Uterus (tissue), 2 donors: ENCODE data around the gene PTK7.

Experiments used
- CTCF ChIP-seq, 4 experiments: fragments of 200-600 bp in 2 of 4; fragments of 450-650 bp in 2 of 4; sonication (generic) in 2 of 4; IDR thresholded peaks; one replicate each; pipeline ENCODE4 v1.5.1; 2016 to 2019; ENCODE audit warnings: antibody characterized with exemption in 4 of 4, mild to moderate bottlenecking in 2 of 4, moderate library complexity in 1 of 4
- POLR2A ChIP-seq, 2 donors: fragments of 450-650 bp; IDR thresholded peaks; one replicate each; pipeline ENCODE4 v1.6.1; 2016; ENCODE audit warnings: antibody characterized with exemption in 2 of 2, mild to moderate bottlenecking in 1 of 2, moderate library complexity in 1 of 2

GRCh38 chr6:43055966-43056365, 20.1 kb upstream of the PTK7 start:
- TF ChIP-seq POLR2A (IDR thresholded peaks at IDR 0.05): no peak
- no peak for TF ChIP-seq CTCF (IDR thresholded peaks at IDR 0.05)
